ENCODE results near the gene IGSF9B.

Gene IGSF9B

GRCh38 chr11:133985981-133986944, 29.5 kb upstream of the IGSF9B start:
- no peak for DNase-seq (ENCODE audit: low read depth)

GRCh38 chr11:133984828-133985227, 28.1 kb upstream of the IGSF9B start:
- no peak for DNase-seq (ENCODE audit: low read depth)

- DNase-seq (ENCODE audit: low read depth), result no peak
Measured at GRCh38 chr11:133983660-133984316, 27.0 kb upstream of the IGSF9B start.

- DNase-seq (ENCODE audit: low read depth), result no peak
Measured at GRCh38 chr11:133982876-133983275, 26.1 kb upstream of the IGSF9B start.

- DNase-seq (ENCODE audit: low read depth), result no peak
Measured at GRCh38 chr11:133982151-133982550, 25.4 kb upstream of the IGSF9B start.

GRCh38 chr11:133981156-133981555, 24.4 kb upstream of the IGSF9B start:
- DNase-seq (ENCODE audit: low read depth), result no peak

GRCh38 chr11:133980665-133981064, 23.9 kb upstream of the IGSF9B start:
- no peak for DNase-seq (ENCODE audit: low read depth)

GRCh38 chr11:133978794-133979193, 22.0 kb upstream of the IGSF9B start:
- DNase-seq (ENCODE audit: low read depth), result peak; percentile 6

GRCh38 chr11:133977067-133977677, 20.4 kb upstream of the IGSF9B start:
- no peak for DNase-seq (ENCODE audit: low read depth)

GRCh38 chr11:133975488-133975849, 18.7 kb upstream of the IGSF9B start:
- no peak for DNase-seq (ENCODE audit: low read depth)

- no peak for DNase-seq (ENCODE audit: low read depth)
Measured at GRCh38 chr11:133974836-133975487, 18.2 kb upstream of the IGSF9B start.

- DNase-seq (ENCODE audit: low read depth), result no peak
Measured at GRCh38 chr11:133971881-133972280, 15.1 kb upstream of the IGSF9B start.

- DNase-seq (ENCODE audit: low read depth), result no peak
Measured at GRCh38 chr11:133969112-133969511, 12.3 kb upstream of the IGSF9B start.

GRCh38 chr11:133968300-133968699, 11.5 kb upstream of the IGSF9B start:
- DNase-seq (ENCODE audit: low read depth), result no peak

- no peak for DNase-seq (ENCODE audit: low read depth)
Measured at GRCh38 chr11:133967599-133968238, 11.0 kb upstream of the IGSF9B start.

- no peak for DNase-seq (ENCODE audit: low read depth)
Measured at GRCh38 chr11:133966921-133967598, 10.3 kb upstream of the IGSF9B start.

- no peak for DNase-seq (ENCODE audit: low read depth)
Measured at GRCh38 chr11:133966172-133966651, 9.4 kb upstream of the IGSF9B start.

GRCh38 chr11:133965031-133965601, 8.3 kb upstream of the IGSF9B start:
- DNase-seq (ENCODE audit: low read depth), result no peak

GRCh38 chr11:133964356-133964755, 7.6 kb upstream of the IGSF9B start:
- no peak for DNase-seq (ENCODE audit: low read depth)

- DNase-seq (ENCODE audit: low read depth), result no peak
Measured at GRCh38 chr11:133961890-133962289, 5.1 kb upstream of the IGSF9B start.

- DNase-seq (ENCODE audit: low read depth), result no peak
Measured at GRCh38 chr11:133957900-133958299, 1.1 kb upstream of the IGSF9B start.
